GM21717 (cell line): Measurements from ENCODE around the gene SEC62.
"Not testable (repeated sequence)": the region's sequence is repeated elsewhere in the genome, so short reads cannot be mapped to it uniquely, and the experiment has no call there.

ENCODE experiments used
- ATAC-seq: cut with Tn5 transposase; IDR thresholded peaks from one replicate; pipeline ENCODE4 v1.9.1; 2021; ENCODE audit warnings: mild to moderate bottlenecking, moderate library complexity; ENCODE audit not compliant: unreplicated experiment

The SEC62 gene

DNA sequence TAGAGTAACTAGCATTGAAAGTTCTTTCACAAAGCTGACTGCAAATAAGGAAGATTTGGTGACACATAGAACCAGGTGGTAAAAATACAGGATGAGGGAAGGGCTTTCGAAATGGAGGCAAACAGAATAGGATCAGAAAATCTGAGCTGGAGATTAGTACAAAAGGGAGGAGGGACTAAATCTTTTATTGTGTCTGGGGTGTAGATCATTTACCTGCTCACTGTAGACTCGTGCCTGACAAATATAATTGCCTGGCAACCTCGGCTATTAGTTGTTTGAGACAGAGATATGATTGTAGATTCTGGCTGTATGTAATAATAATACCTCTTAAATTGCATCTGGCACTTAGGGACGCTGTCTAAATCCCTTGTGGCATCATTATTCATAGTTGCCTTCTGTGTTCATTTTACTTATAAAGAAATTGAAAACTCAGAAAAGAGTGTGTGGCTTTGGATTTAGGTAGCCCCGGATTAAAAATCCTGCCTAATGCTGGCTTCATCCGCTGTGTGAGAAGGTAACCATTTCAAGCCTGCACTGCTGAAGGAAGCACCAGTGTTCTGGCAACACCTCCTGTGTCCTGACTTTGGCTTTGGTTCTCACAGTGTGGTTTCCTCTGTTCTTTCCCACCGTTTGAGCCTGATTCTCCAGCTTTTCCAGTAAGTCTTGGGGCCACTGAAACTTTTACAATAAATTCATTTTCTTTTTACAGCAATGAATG, 46.2 kb downstream of the SEC62 start:
- ATAC-seq, result no peak

DNA sequence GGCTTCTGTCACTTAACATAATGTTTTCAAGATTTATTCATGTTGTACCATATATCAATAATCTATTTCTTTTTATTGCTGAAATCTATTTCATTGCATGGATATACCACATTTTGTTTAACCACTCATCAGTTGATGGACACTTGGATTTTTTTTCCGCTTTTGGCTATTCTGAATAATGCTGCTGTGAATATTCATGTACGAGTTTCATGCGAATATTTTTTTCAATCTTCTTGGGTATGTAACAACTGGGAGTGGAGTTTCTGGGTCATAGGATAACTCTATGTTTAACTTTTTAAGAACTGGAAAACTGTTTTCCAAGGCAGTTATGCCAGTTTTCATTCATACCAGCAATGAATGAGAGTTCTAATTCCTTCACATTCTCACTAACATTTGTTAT, 49.5 kb downstream of the SEC62 start:
- no peak for ATAC-seq

DNA sequence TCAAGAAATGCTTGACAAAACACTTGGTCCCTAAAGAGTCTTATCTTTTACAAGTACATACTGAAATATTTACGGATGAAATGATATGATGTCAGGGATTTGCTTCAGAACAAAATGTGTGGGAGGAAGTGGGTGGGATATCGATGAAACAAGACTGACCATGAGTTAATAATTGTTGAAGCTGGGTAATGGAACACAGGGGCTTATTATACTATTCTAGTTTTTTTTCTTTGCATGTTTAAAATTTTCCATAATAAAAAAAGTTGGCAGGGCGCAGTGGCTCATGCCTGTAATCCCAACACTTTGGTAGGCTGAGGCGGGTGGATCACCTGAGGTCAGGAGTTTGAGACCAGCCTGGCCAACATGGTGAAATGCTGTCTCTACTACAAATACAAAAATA, 52.7 kb downstream of the SEC62 start:
- ATAC-seq, result not testable (repeated sequence)

DNA sequence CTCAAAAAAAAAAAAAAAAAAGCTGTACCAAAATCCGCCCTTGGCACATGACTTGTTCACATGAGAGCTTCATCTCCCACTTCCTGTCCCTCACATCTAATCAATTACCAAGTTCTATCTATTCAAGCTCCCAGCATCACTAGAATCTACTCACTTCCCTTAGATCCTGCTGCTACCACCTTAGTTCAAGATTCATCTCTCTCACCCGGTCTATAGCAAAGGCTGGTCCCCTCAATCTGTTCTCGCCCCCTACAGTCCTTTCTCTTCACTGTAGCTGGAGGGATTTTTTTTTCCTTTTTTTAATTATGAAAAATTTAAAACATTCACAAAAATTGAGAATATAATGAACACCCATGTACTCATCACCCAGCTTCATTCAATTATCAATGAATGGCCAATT, 54.5 kb downstream of the SEC62 start:
- no peak for ATAC-seq

DNA sequence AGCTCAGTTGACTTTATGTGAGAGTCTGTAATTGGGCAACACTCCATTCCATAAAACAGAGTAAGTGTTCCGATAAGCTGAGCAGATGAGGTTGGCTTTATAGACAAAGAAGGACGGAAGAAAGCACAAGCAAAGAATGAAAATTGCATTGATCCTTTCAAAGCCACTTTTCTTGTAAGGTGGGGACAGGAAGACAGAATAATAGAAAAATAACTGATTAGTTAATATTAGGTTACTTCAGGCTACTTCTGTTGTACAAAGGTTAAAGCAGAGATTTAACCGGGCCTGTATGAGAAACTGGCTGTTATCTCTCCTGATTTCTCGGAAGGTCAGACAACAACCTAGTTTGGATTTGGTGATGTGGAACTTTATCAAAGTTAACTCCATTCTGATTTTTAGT, 55.7 kb downstream of the SEC62 start:
- no peak for ATAC-seq

DNA sequence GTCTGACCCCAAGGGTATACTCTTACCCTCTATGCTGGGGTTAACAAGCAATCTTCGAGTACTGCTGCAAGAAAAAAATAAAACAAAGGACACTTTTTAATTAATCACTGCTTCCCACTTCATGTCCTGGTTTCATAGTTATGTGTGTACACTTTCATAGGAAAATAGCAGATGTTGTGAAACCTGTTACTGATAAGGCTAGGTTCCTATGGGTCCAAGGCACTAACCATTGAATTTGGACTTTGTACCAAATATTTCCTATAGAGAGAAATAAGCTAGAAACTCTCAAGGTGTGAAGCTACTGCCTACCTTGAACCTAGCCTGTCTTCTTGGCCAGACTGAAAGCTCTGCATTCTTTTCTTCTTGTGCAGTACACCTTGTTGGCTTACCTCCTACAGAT, 56.6 kb downstream of the SEC62 start:
- ATAC-seq, result no peak

DNA sequence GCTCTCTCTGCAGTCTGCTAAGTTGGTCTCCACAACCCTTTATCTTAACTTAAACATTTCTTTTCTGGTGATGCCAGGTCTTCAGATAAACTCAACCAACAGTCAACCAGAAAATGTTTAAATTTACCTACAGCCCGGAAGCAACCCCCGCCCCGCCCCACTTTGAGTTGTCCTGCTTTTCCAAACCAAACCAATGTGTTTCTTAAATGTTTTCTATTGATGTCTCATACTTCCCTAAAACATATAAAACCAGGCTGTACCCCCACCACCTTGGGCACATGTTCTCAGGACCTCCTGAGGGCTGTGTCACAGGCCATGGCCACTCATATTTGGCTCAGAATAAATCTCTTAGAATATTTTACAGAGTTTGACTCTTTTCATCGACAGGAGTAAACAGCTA, 58.0 kb downstream of the SEC62 start:
- ATAC-seq, result no peak

DNA sequence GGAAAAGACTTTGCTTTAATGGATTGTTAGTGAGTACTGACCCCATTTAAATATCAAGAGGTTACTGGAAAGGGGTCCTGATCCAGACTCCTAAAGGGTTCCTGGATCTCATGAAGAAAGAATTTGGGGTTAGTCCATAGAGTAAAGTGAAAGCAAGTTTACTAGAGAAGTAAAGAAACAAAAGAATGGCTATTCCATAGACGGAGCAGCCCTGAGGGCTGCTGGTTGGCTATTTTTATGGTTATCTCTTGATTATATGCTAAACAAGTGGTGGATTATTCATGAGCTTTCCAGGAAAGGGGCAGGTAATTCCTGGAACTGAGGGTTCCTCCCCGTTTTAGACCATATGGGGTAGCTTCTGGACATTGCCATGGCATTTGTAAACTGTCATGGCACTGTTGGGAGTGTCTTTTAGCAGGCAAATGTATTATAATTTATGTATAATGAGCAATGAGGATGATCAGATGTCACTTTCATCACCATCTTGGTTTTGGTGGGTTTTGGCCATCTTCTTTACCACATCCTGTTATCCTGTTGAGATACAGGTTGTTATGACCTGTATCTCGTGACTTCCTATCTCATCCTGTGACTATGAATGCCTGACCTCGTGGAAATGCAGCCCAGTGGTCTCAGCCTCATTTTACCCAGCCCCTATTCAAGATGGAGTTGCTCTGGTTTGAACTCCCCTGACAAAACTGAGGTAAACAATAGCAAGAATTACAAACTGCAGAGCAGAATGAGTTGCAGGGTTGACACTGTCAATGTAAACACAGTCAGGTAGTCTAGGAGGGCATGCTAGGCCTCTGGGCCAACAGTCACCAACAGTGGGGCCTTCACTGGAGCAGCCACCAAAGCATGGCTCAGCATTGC, 60.9 kb downstream of the SEC62 start:
- no peak for ATAC-seq

DNA sequence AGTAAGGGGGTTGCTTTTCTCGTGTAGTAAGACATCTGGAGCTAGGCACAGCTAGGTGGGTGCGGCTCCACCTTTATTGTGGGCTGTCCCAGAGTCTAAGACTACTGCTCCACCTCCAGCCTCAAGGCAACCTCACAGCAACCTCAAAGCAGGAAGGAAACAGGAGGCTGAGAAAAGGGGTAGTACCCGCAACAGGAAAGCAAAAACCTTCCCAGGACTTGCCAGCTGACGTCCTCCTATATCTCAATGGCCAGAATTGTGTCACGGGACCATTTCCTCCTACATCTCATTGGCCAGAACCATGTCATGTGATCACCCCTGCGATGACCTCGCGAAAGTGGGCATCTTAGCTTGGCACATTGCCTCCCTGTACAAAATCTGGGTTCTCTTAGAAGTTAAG, 66.9 kb downstream of the SEC62 start:
- no peak for ATAC-seq

DNA sequence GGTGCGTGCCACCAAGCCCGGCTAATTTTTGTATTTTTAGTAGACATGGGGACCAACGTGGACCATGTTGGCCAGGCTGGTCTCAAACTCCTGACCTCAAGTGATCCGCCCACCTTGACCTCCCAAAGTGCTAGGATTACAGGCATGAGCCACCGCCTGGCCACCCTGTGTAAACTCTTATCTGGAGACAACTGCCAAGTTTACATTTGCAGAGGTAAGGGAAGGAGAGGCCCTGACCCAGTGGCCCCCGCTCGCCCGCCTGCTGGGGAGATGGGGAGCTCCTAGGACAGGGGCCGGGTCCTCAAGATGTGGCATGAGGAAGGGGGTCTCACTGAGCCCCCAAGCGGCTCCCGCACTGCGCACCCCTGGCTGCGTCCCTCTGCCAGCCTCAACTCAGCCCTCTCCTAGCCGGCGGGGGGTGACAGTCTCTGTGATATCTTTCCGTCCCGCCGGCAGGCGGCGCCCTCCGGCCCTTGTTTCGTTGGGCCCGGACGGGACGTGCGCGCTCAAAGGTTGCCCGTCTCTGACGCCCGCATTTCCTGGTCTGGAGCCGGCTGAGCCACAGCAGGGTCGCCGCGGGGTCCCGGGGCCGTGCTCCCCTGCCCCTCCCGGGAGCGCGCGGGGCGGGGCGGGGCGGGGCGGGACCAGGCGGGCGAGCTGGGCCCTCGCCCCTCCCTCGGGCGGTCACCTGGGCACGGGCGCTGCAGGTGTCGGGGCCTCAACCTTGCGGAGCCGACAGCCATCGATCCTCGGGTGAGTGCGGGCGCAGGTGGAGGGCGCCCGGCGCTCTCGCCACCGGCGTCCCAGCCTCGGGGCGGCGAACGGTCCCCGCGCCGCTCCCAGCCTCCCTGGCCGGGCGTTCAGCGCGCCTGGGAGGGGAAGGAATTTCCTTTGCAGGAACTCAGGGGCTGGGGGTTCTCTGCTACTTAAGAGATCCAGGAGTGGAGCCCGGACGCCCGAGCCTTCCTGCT, 71.1 kb downstream of the SEC62 start, which contains the start of gene GPR160:
GPR160 (plus strand) TSS at position 533 of the 971 bp plus-strand sequence. CDS start 45,978 bp downstream, outside the sequence.
- ATAC-seq, result peak; percentile 88

DNA sequence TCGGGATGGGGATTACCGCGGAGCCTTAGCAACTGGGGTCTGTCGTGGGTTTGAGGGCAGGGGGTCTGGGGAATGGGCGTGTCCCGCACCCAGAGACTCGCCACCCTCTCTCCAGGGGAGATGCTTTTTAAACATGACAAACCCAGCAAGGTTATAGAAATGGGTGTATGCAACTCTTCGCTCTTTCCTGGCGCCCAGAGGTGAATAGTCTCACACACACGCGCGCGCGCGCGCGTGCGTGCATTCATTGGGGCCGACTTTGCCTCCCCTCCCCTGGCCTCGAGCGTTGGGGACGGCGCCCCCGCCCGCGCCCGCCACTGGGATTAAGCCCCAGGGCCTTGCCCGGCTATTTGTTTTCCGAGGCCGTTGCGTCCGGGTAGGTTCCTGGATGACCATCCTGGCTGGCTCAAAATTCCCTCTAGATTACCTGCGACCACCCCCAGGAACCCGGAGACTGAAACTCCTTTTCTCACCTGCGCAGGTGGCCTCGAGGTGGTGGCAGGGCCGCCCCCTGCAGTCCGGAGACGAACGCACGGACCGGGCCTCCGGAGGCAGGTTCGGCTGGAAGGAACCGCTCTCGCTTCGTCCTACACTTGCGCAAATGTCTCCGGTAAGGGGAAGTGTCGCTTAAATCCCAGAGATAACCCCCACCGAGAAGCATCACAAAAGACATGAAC, 72.0 kb downstream of the SEC62 start:
- peak; percentile 15 for ATAC-seq

DNA sequence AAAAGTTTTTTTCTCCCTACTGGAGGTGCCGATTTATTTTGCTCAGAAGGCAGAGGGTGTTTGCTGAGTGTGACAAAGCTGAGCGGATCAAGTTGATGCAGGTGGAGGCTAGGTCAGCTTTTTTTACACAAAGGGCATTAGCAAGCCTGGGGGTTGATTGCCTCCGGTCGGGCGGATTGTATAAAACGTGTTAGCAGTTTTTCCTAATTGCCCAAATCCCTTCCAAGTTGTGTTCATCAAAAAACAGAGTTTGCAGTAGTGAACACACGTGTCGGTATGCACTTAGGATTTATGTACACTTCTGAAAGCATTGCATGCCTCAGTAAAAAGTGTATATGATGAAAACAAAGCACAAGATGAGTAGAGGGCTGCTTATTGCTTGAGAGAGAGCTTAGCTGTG, 73.8 kb downstream of the SEC62 start:
- ATAC-seq, result no peak

DNA sequence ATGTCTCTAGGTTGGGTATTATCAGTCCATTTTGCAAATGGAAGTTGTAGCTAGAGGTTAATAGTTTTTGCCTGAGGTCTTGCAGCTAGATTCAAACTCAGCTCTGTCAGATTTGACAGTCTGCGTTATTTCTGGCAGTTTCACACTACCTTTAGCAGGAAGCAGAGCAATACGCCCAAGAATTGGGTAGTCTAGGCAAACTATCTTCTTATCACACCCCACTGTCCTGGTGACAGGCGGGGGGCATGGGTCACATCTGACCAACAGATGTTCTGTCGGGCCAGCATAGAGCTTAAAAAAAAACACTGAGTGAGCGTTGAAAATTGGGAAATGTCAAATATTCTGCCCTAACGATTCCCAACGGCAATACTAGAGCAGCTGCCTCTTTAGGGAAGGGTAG, 76.9 kb downstream of the SEC62 start:
- ATAC-seq, result no peak

DNA sequence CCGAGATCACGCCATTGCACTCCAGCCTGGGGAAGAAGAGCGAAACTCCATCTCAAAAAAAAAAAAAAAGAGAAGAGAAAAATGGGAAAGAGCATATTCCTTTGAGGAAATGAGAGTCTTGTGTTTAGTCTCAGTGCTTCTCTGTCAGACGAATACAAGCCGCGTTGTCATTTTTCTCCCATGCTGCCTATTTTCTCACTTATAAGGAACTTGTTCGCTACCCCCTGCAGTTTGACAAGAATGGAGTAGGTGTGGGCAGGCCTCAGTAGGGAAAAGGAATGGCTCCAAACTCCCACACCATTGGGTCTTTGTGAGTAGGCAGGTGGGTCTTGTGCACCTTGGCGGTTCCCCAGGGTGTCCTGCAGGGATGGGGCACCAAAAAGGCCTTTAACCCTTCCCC, 77.7 kb downstream of the SEC62 start:
- no peak for ATAC-seq

DNA sequence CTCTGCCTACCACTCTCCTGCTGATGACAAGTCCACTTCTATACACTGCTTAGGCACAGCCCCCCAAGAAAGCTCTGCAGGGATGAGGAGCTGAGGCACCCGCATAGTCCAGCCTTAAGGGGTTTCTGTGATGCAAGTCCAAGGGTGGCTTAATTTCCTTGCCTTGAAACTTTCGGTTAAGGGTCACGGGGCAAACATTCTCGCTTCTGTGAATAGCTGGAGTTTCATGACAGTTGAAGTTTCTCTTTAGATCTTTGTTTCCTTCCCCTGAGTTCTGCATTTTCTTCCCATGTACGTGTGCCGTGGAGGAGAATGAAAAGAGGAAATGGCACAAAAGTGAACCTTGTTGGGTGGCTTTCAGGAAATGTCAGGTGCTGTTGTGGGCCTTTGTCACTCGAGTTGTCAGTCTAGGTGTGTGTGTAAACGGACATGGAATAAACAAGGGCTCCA, 78.2 kb downstream of the SEC62 start:
- peak; percentile 86 for ATAC-seq

DNA sequence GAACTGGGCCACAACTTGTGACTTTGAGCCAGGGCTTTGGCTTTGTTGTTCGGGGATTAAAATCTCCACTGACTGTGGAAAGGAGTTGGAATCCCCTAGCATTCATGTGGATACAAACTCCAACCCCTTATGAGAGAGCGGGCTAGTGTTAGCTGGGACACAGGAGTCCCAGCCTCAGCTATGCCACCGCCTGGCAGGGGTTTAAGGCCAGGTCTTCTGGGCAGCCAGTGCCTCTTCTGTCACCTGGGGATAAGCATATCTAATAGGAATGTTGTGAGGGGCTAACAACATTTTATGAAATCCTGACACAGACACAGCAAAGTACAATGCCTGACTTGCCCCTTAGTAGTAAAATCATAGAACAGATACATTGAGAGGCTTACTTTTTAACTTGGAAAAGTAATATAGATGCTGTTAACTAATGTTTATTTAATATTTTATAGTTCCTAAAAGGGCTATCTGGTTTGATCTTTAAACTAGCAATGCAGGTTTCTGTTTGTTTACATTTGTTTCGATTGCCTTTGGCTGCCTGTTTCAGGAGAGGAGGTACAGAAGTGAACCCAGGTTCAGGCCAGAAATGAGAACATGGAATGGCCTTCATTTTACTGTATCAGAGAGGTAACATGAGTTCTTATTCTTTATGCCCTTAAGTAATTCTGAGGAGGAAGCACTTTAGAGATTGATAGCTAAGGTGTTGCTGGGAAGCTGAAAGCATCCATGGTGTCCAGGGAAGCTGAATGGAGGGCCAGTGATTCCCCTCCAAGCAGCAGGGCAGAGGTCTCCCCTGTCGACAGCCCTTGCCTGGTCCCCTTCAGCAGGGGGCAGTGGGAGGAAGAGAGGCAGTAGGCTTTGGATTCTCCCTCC, 79.9 kb downstream of the SEC62 start:
- ATAC-seq, result no peak

DNA sequence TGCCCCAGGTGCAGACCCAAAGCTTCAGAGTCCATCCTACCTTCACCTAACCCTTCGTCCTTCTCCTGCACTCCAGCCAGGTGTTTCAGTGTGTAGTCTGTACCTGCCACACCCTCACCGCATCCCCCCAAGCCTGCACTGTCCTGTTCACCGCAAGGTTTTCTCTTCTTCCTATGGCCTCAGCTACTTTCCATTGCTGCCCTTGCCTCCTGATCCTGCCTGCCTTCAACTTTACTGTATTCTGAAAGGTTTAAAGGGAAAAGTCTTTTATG, 80.5 kb downstream of the SEC62 start:
- no peak for ATAC-seq
